GM13976 (cell line): ENCODE measurements around the gene MICALL1.
A peak's percentile ranks its signal among the peaks of the same experiment; 100 is the strongest.
"Not testable (repeated sequence)": the region's sequence is repeated elsewhere in the genome, so short reads cannot be mapped to it uniquely, and the experiment has no call there.

ENCODE experiments used
- DNase-seq: peaks from one replicate; pipeline ENCODE4 v3.0.0; 2012; ENCODE audit warnings: low spot score
- in situ Hi-C: fragments of 300-500 bp; cut with MboI; formaldehyde crosslinking; loops from one replicate; pipeline ENCODE4 v1.12.0; 2022; ENCODE audit warnings: low sequenced_read_pairs, mixed read lengths, inconsistent platforms; ENCODE audit not compliant: unreplicated experiment
- TF ChIP-seq, protein P1 (sequence below): IDR thresholded peaks from 2 replicates; pipeline ENCODE4 v1.5.1; 2012; ENCODE audit warnings: borderline replicate concordance, mild to moderate bottlenecking; ENCODE audit not compliant: insufficient read depth; ENCODE audit errors: extremely low read depth, missing control alignments, control extremely low read depth

MICALL1 gene

DNA sequence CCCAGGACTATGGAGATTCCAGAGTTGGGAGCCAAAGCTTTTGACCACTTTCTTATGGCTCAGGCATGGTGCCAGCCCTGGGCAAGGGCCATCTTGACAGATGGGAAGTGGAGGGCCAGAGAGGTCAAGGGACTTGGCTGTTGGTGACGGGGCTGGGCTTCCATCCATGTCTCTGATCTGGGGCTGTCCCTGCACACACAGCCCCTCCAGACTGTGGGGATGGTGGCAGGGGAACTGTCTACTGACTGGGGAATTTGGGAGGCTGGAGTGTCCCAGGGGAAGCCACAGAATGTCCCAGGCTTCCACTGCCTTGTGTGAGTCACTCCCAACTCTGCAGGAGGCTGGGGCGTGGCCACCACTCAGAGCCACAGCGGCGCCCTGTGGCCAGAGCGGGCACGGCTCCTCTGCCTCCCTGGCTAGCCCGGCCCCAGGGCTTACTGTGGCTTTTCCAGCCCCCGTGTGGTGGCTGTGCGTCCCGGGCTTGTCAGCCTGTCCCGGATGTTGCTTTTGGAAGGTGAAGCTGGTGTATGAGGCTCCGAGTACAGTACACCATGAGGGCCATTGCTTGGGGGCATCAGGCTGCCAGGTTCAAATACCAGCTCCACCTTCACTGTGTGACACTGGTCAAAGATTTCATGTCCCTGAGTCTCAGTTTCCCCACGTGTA lies 27.7 kb downstream of the MICALL1 start:
- TF ChIP-seq, protein P1, sequence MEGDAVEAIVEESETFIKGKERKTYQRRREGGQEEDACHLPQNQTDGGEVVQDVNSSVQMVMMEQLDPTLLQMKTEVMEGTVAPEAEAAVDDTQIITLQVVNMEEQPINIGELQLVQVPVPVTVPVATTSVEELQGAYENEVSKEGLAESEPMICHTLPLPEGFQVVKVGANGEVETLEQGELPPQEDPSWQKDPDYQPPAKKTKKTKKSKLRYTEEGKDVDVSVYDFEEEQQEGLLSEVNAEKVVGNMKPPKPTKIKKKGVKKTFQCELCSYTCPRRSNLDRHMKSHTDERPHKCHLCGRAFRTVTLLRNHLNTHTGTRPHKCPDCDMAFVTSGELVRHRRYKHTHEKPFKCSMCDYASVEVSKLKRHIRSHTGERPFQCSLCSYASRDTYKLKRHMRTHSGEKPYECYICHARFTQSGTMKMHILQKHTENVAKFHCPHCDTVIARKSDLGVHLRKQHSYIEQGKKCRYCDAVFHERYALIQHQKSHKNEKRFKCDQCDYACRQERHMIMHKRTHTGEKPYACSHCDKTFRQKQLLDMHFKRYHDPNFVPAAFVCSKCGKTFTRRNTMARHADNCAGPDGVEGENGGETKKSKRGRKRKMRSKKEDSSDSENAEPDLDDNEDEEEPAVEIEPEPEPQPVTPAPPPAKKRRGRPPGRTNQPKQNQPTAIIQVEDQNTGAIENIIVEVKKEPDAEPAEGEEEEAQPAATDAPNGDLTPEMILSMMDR, result peak; percentile 98
- DNase-seq, result peak; percentile 95
- in situ Hi-C loops, result no loop called here

- TF ChIP-seq, protein P1, result no peak
- DNase-seq, result no peak
- in situ Hi-C loops, result no loop called here
Measured at GRCh38 chr22:37940698-37941376, 34.7 kb downstream of the MICALL1 start.

GRCh38 chr22:37942133-37942532 lies 36.0 kb downstream of the MICALL1 start:
- in situ Hi-C loops, result no loop called here

DNA sequence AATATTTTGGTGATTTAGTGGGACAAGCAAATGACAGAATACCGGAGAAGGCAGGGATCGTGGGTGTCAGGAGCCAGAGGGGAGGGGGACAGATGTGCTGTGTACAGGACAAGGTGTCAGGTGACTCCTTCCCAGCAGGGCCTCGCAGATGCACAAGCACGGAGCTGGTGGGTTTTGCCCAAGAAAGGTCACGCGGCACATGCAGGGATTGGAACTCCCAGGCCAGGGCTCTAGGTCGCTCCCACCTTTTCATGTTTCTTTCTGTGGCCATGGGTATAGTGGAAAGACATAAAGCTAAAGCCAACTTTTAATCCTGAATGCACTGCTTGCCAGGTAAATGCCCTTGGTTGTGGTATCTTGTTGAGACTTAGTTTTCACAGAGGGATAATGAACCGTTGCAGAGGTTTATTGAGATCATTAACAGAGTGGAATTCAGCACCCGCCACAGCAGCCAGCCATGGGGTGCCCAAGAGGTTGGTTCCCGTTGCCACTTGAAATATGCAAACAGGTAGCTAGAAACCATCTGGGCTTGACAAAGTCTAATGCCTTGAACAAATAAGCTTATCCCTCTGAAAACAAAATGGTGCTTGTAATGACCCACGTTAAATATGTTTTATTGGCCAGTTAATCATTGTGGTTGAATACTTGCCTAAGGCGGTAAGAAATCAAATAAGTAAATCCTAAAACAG lies 37.2 kb downstream of the MICALL1 start:
- TF ChIP-seq, protein P1, result no peak
- in situ Hi-C loops, result no loop called here
- DNase-seq, result no peak

More at GRCh38 chr22:37942133-37942532, 36.0 kb downstream of the MICALL1 start:
- TF ChIP-seq, protein P1, result no peak
- no peak for DNase-seq

DNA sequence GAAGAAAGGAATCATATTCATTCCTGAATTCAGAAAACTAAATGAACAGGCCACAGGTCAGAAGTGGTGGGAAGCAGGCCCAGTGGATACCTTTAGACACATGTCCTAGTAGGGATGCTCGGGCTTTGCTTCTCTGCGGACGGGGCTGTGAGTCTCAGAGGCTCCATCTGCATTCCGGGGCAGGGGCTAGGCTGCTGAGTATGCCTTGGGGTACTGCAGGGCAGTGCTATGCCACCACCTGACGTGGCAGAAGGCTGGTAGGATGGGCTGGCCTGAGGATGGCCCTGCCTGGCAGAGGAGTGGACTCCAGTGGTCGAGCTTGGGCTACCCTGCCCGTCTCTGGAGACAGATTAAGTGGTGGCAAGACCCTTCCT lies 37.7 kb downstream of the MICALL1 start:
- in situ Hi-C loops, result no loop called here
- TF ChIP-seq, protein P1, result no peak
- DNase-seq, result no peak

- in situ Hi-C loops, DNase-seq: not testable (repeated sequence)
Measured at GRCh38 chr22:37944423-37944822, 38.3 kb downstream of the MICALL1 start.

GRCh38 chr22:37947142-37947795 lies 41.2 kb downstream of the MICALL1 start:
- in situ Hi-C loops, DNase-seq: not testable (repeated sequence)
